ENCODE measurements around the gene GOLIM4. TPM values are rescaled to one million over a fixed set of nuclear protein-coding genes. Genes with fewer than 3 reads are reported as not detected.

GOLIM4 gene
- total RNA-seq, 1 experiment from 2014 or later = 17.4 TPM

DNA sequence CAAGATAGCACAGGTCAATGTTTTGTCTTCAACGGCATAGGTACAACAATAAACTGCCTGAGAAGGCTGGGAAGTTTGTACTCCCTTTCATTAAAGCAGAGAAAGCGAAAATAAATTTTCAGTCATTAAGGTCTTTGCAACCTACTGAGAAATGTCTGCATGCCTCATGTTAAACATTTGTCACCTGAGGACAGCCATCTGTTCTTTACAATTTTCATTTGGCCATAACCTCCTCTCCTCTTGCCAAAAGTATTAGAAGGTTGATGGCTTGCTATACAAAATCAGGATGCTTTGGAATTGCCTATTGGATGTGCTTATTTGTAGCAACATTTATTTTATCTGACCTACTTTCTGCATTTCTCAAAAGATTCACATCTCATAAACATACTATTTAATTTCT, 122.7 kb downstream of the GOLIM4 start:
- CTCF ChIA-PET = no interaction called here
- POLR2A ChIA-PET = no interaction called here
- no peak for DNase-seq
- no TSS peak for BruUV-seq (replicated peaks)
- intact Hi-C loops (cut with micrococcal nuclease; ENCODE audit: unreplicated experiment) = no loop called here
- peaks cover 4% of the 10 kb centered on the region for H3K27me3 Mint-ChIP-seq (ENCODE audit: insufficient read depth, unreplicated experiment)
- Histone ChIP-seq H3K36me3 (ENCODE audit: control insufficient read depth, insufficient read depth, low read length) (no peaks in the 10 kb centered on the region), H3K27me3 (replicated peaks; ENCODE audit: control insufficient read depth, insufficient read depth, low read length) (no peaks in the 10 kb centered on the region), H3K9me3 (no peaks in the 10 kb centered on the region), H3K4me3 (ENCODE audit: low read depth, low read length) (no peak overlapping the region), H3K4me1 (peaks cover 14% of the 10 kb centered on the region)
- peaks cover 10% of the 10 kb centered on the region for H3K4me1 Mint-ChIP-seq (ENCODE audit: low read depth, unreplicated experiment)
- no peak overlapping the region for H3K4me3 Mint-ChIP-seq (ENCODE audit: unreplicated experiment)
- TF ChIP-seq CTCF (IDR thresholded peaks at IDR 0.05; ENCODE audit: insufficient read depth in 1 of 2, low read depth in 1 of 2, low read length in 1 of 2, severe bottlenecking in 1 of 2, unreplicated experiment in 1 of 2) = no peak
- no peaks in the 10 kb centered on the region for H3K9me3 Mint-ChIP-seq (ENCODE audit: unreplicated experiment)
- no peaks in the 10 kb centered on the region for H3K36me3 Mint-ChIP-seq (ENCODE audit: insufficient read depth, unreplicated experiment)
- no peak overlapping the region for H3K27ac Mint-ChIP-seq (ENCODE audit: unreplicated experiment)

- intact Hi-C loops (cut with micrococcal nuclease; ENCODE audit: unreplicated experiment) = no loop called here
- no peak for DNase-seq
- no peak overlapping the region for H3K27ac Mint-ChIP-seq (ENCODE audit: unreplicated experiment)
- no peak overlapping the region for H3K4me3 ChIP-seq (ENCODE audit: low read depth, low read length)
- H3K9me3 ChIP-seq = no peaks in the 10 kb centered on the region
- H3K9me3 Mint-ChIP-seq (ENCODE audit: unreplicated experiment) = no peaks in the 10 kb centered on the region
- H3K36me3 ChIP-seq (ENCODE audit: control insufficient read depth, insufficient read depth, low read length) = no peaks in the 10 kb centered on the region
- no TSS peak for BruUV-seq (replicated peaks)
- H3K4me1 Mint-ChIP-seq (ENCODE audit: low read depth, unreplicated experiment) = peaks cover 7% of the 10 kb centered on the region
- TF ChIP-seq CTCF (IDR thresholded peaks at IDR 0.05; ENCODE audit: insufficient read depth in 1 of 2, low read depth in 1 of 2, low read length in 1 of 2, severe bottlenecking in 1 of 2, unreplicated experiment in 1 of 2) = no peak
- peaks cover 4% of the 10 kb centered on the region for H3K27me3 Mint-ChIP-seq (ENCODE audit: insufficient read depth, unreplicated experiment)
- H3K4me3 Mint-ChIP-seq (ENCODE audit: unreplicated experiment) = no peak overlapping the region
- H3K36me3 Mint-ChIP-seq (ENCODE audit: insufficient read depth, unreplicated experiment) = no peaks in the 10 kb centered on the region
- ChIA-PET POLR2A (no interaction called here), CTCF (no interaction called here)
- H3K27me3 ChIP-seq (replicated peaks; ENCODE audit: control insufficient read depth, insufficient read depth, low read length) = no peaks in the 10 kb centered on the region
- H3K4me1 ChIP-seq = peaks cover 9% of the 10 kb centered on the region
Measured at GRCh38 chr3:167972502-167972901, 123.2 kb downstream of the GOLIM4 start.

DNA sequence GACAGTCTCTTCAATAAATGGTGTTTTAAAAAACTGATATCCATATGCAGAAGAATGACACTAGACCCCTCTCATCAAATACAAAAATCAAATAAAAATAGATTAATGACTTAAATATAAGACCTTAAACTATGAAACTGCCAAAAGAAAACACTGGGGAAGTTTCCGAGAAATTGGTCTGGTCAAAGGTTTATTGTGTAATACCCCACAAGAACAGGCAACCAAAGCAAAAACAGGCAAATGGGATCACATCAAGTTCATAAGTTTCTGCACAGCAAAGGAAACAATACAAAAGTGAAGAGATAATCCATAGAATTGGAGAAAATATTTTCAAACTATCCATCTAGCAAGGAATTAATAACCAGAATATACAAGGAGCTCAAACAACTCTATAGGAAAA, 126.2 kb downstream of the GOLIM4 start:
- peaks cover 4% of the 10 kb centered on the region for H3K27me3 Mint-ChIP-seq (ENCODE audit: insufficient read depth, unreplicated experiment)
- CTCF ChIA-PET = no interaction called here
- Histone ChIP-seq H3K9me3 (no peaks in the 10 kb centered on the region), H3K4me1 (no peaks in the 10 kb centered on the region), H3K27me3 (replicated peaks; ENCODE audit: control insufficient read depth, insufficient read depth, low read length) (no peaks in the 10 kb centered on the region), H3K36me3 (ENCODE audit: control insufficient read depth, insufficient read depth, low read length) (no peaks in the 10 kb centered on the region), H3K4me3 (ENCODE audit: low read depth, low read length) (no peak overlapping the region)
- POLR2A ChIA-PET = no interaction called here
- no peak overlapping the region for H3K27ac Mint-ChIP-seq (ENCODE audit: unreplicated experiment)
- intact Hi-C loops (cut with micrococcal nuclease; ENCODE audit: unreplicated experiment) = no loop called here
- TF ChIP-seq CTCF (IDR thresholded peaks at IDR 0.05; ENCODE audit: insufficient read depth in 1 of 2, low read depth in 1 of 2, low read length in 1 of 2, severe bottlenecking in 1 of 2, unreplicated experiment in 1 of 2) = no peak
- H3K36me3 Mint-ChIP-seq (ENCODE audit: insufficient read depth, unreplicated experiment) = no peaks in the 10 kb centered on the region
- no peak for DNase-seq
- no peak overlapping the region for H3K4me3 Mint-ChIP-seq (ENCODE audit: unreplicated experiment)
- H3K4me1 Mint-ChIP-seq (ENCODE audit: low read depth, unreplicated experiment) = no peaks in the 10 kb centered on the region
- no peaks in the 10 kb centered on the region for H3K9me3 Mint-ChIP-seq (ENCODE audit: unreplicated experiment)
- no TSS peak for BruUV-seq (replicated peaks)
